HG02981 (cell line): ENCODE measurements around the gene HERPUD1.

ENCODE experiments used
- ATAC-seq: cut with Tn5 transposase; IDR thresholded peaks from one replicate; pipeline ENCODE4 v1.9.1; 2021; ENCODE audit warnings: mild to moderate bottlenecking, moderate library complexity; ENCODE audit not compliant: unreplicated experiment

Gene HERPUD1

GRCh38 chr16:56994311-56994710, 62.4 kb downstream of the HERPUD1 start:
- ATAC-seq = no peak
